Raji (cell line): ENCODE data around the gene SMIM14.

Source experiments
- POLR2A ChIP-seq: IDR thresholded peaks from 2 replicates; pipeline ENCODE4 v1.6.1; 2011; ENCODE audit warnings: low read depth, low read length, control low read depth; ENCODE audit not compliant: insufficient read depth

Gene SMIM14

GRCh38 chr4:39497909-39498726, 140.5 kb downstream of the SMIM14 start:
- TF ChIP-seq POLR2A: no peak
